Progenitor cell of endocrine pancreas (in vitro differentiated cells): ENCODE results near the gene CCNI2. TPM values are rescaled to one million over a fixed set of nuclear protein-coding genes. Genes with fewer than 3 reads are reported as not detected.

Experiments
- DNase-seq: peaks from one replicate; pipeline ENCODE4 v3.0.0; 2021; ENCODE audit warnings: low spot score; ENCODE audit not compliant: unreplicated experiment
- H3K27ac Mint-ChIP-seq: 2 replicates; pipeline ENCODE4 v1.8.0; 2021; ENCODE audit warnings: mild to moderate bottlenecking, moderate library complexity, mixed read lengths
- H3K27me3 Mint-ChIP-seq: 2 replicates; pipeline ENCODE4 v1.8.0; 2021; ENCODE audit warnings: mixed read lengths
- H3K36me3 Mint-ChIP-seq: 2 replicates; pipeline ENCODE4 v1.8.0; 2022; ENCODE audit warnings: mixed read lengths; ENCODE audit not compliant: insufficient read depth
- H3K4me1 Mint-ChIP-seq: 2 replicates; pipeline ENCODE4 v1.8.0; 2021; ENCODE audit warnings: low read depth, mixed read lengths
- H3K4me3 Mint-ChIP-seq: 2 replicates; pipeline ENCODE4 v1.8.0; 2021; ENCODE audit warnings: low read depth, mild to moderate bottlenecking, moderate library complexity, mixed read lengths
- H3K9me3 Mint-ChIP-seq: 2 replicates; pipeline ENCODE4 v1.8.0; 2021; ENCODE audit warnings: low read depth, mixed read lengths
- total RNA-seq: library from RNA; stranded (reverse); gene quantifications from 2 replicates; pipeline ENCODE4 v1.2.1, GENCODE V29; 2021
- TF ChIP-seq, protein P1 (sequence below): fragments of 200-600 bp; sonication (generic); IDR thresholded peaks from one replicate; pipeline ENCODE4 v1.5.0; 2021; ENCODE audit warnings: antibody characterized with exemption, mild to moderate bottlenecking; ENCODE audit not compliant: unreplicated experiment

The CCNI2 gene
- total RNA-seq, 1 donor from 2014 or later: 0.36 TPM

DNA sequence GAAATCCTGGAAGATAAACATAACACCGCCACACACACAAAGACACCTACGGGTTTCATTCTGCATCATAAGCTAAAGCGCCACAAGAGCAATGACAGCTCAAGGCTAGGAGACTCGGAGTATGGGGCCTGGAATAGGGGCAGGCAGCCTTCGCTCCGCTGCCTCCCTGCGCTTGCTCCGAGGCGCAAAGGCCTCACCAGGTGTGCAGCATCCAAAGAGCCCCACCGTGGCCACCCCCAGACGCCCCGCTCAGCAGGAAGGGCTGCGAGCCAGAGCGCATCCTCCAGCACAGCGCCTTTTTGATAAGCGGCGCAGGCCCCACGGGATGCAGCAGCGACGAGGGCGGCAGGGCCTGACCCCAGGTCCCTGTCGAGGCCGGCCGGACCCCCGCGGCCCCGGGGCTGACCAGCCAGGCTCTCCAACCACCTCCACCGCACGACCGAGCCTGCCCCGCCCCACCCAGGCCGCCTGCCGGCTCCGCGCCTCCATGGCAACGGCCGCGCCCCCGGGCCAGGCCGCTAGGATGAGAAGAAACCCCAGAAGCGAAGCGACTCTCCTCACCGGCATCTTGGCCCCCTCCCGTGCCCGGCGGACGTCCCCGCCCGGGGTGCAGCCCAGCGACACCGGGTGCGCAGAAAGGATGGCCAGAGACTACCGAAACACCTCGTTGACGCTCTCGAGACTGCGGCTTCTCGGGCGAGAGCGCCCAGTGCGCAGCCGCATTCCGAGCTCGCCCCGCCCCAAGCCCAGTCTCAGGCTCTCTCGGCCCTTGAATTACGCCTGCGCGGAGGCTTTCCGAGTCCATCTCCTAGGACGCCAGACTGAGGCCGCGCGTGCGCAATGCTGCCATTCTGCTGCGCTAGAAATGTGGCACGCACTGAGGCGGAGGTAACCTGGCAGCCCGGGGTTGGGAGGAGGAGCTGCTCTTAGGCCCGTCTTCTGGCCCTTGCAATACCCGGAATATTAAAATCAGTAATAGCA lies 10.1 kb upstream of the CCNI2 start, which contains the start of gene KIF3A:
TSS of gene KIF3A (minus strand) at position 694 of the 981 bp plus-strand sequence. CDS start at position 567, 127 bp downstream.
- TF ChIP-seq, protein P1, sequence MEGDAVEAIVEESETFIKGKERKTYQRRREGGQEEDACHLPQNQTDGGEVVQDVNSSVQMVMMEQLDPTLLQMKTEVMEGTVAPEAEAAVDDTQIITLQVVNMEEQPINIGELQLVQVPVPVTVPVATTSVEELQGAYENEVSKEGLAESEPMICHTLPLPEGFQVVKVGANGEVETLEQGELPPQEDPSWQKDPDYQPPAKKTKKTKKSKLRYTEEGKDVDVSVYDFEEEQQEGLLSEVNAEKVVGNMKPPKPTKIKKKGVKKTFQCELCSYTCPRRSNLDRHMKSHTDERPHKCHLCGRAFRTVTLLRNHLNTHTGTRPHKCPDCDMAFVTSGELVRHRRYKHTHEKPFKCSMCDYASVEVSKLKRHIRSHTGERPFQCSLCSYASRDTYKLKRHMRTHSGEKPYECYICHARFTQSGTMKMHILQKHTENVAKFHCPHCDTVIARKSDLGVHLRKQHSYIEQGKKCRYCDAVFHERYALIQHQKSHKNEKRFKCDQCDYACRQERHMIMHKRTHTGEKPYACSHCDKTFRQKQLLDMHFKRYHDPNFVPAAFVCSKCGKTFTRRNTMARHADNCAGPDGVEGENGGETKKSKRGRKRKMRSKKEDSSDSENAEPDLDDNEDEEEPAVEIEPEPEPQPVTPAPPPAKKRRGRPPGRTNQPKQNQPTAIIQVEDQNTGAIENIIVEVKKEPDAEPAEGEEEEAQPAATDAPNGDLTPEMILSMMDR: peak; percentile 18
- Mint-ChIP-seq H3K36me3 (peaks cover 1% of the 10 kb centered on the region), H3K4me3 (peak within 1 kb of the TSS; percentile 88), H3K9me3 (no peaks in the 10 kb centered on the region), H3K27ac (peak within 1 kb of the TSS; percentile 94), H3K27me3 (peaks cover 18% of the 10 kb centered on the region), H3K4me1 (peaks cover 29% of the 10 kb centered on the region)
- peak; percentile 91 for DNase-seq

DNA sequence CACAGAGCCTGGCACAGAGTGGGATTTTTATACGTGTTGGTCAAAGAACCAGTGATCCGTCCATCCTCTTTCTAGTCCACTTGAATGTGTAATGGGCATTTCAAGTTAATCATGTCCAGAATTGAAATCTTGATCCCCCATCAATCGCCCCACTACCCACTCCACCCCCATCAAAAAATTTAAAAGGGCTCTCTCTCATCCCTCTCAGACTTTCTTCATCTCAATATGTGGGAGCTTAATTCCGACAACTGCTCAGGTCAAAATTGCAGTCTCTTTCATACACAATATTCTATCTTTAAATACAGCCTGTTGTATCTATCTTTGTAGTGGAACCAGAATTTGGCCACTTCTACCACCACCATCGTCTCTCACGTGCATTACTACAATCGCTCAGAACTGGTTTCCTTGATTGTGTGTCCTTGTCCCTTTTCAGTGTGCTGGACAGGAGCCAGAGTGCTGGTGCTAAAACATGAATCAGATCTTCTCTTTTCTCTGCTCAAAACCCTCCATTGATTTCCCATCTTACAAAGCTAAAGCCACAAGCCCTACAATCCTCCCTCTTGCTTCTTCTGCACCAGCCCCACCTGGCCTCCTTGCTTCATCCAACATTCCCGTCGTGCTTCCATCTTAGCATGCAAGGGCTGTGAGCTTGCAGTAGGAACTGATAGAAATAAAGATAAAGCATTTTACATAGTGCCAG lies 9.1 kb upstream of the CCNI2 start:
- Mint-ChIP-seq H3K36me3 (peaks cover 1% of the 10 kb centered on the region), H3K4me1 (peaks cover 29% of the 10 kb centered on the region), H3K27me3 (peaks cover 22% of the 10 kb centered on the region), H3K27ac (no peak overlapping the region), H3K4me3 (peak overlapping the region; percentile 88), H3K9me3 (no peaks in the 10 kb centered on the region)
- DNase-seq: no peak
- TF ChIP-seq, protein P1: no peak

DNA sequence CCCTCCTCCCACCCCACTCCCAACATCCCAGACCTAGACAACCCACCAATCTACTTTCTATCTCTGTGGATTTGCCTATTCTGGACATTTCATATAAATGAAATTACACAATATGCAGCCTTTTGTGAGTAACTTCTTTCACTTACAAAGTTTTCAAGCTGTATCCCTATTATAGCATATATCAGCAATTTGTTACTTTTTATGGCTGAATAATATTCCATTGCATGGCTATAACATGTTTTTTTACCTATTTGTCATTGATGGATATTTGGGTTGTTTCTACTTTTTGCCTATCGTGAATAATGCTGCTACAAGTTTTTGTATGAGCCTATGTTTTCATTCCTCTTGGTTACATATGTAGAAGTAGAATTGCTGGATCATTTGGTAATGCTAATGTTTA lies 8.0 kb upstream of the CCNI2 start:
- Mint-ChIP-seq H3K27ac (no peak overlapping the region), H3K9me3 (no peaks in the 10 kb centered on the region), H3K4me3 (no peak overlapping the region), H3K36me3 (no peaks in the 10 kb centered on the region), H3K4me1 (peaks cover 23% of the 10 kb centered on the region), H3K27me3 (peaks cover 23% of the 10 kb centered on the region)
- DNase-seq: no peak
- TF ChIP-seq, protein P1: no peak

DNA sequence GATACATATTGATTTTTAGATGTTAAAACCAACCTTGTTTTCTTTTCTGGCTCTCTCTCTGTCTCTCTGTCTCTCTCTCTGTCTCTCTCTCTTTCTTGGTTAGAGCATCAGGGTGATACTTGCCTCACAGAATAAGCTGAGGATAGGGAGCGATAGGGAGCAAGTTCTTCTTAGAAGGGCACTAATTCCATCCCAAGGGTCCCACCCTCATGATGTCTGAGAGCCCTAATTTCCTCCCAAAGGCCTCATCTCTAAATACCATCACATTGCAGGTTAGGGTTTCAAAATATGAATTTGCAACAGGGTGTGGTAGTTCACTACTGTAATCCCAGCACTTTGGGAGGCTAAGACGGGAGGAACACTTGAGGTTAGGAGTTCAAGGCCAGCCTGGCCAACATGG lies 5.1 kb upstream of the CCNI2 start:
- Mint-ChIP-seq H3K4me1 (no peaks in the 10 kb centered on the region), H3K27me3 (peaks cover 46% of the 10 kb centered on the region), H3K27ac (no peak overlapping the region), H3K36me3 (no peaks in the 10 kb centered on the region), H3K4me3 (no peak overlapping the region), H3K9me3 (no peaks in the 10 kb centered on the region)
- DNase-seq: no peak
- TF ChIP-seq, protein P1: no peak

DNA sequence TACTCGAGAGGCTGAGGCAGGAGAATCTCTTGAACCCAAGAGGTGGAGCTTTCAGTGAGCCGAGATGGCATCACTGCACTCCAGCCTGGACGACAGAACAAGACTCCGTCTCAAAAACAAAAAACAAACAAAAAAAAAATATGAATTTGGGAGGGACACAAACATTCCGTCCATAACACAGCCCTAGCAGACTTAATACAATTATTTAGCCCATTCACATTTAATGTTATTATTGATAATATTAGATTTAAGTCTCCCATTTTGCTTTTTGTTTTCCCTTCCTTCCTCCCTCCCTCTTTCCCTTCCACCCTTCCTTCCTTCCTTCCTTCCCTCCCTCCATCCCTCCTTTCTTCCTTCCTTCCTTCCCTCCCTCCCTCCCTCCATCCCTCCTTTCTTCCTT lies 4.6 kb upstream of the CCNI2 start:
- TF ChIP-seq, protein P1: no peak
- H3K4me1 Mint-ChIP-seq: no peaks in the 10 kb centered on the region
- peaks cover 46% of the 10 kb centered on the region for H3K27me3 Mint-ChIP-seq
- no peak overlapping the region for H3K4me3 Mint-ChIP-seq
- DNase-seq: no peak
- no peaks in the 10 kb centered on the region for H3K36me3 Mint-ChIP-seq
- no peak overlapping the region for H3K27ac Mint-ChIP-seq
- no peaks in the 10 kb centered on the region for H3K9me3 Mint-ChIP-seq
